ENCODE measurements around the gene LCN9.

LCN9 gene

GRCh38 chr9:135683401-135684034, 20.4 kb downstream of the LCN9 start:
- no peaks in the 10 kb centered on the region for H3K9me3 ChIP-seq (ENCODE audit: insufficient read depth, low read length)
- no peak overlapping the region for H3K27ac ChIP-seq (ENCODE audit: low read length)
- no peaks in the 10 kb centered on the region for H3K79me2 ChIP-seq (ENCODE audit: low read length)
- no peak overlapping the region for H3K9ac ChIP-seq (ENCODE audit: low read length)
- H3K4me3 ChIP-seq (ENCODE audit: low read length): no peak overlapping the region
- H2AFZ ChIP-seq (ENCODE audit: low read depth, low read length): no peak overlapping the region
- no peaks in the 10 kb centered on the region for H4K20me1 ChIP-seq (ENCODE audit: insufficient read depth, low read length)
- no peaks in the 10 kb centered on the region for H3K27me3 ChIP-seq (ENCODE audit: low read depth, low read length)
- TF ChIP-seq, protein P1, sequence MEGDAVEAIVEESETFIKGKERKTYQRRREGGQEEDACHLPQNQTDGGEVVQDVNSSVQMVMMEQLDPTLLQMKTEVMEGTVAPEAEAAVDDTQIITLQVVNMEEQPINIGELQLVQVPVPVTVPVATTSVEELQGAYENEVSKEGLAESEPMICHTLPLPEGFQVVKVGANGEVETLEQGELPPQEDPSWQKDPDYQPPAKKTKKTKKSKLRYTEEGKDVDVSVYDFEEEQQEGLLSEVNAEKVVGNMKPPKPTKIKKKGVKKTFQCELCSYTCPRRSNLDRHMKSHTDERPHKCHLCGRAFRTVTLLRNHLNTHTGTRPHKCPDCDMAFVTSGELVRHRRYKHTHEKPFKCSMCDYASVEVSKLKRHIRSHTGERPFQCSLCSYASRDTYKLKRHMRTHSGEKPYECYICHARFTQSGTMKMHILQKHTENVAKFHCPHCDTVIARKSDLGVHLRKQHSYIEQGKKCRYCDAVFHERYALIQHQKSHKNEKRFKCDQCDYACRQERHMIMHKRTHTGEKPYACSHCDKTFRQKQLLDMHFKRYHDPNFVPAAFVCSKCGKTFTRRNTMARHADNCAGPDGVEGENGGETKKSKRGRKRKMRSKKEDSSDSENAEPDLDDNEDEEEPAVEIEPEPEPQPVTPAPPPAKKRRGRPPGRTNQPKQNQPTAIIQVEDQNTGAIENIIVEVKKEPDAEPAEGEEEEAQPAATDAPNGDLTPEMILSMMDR (IDR thresholded peaks at IDR 0.05; ENCODE audit: low read depth, low read length): no peak
- TF ChIP-seq EZH2phosphoT487 (IDR thresholded peaks at IDR 0.05; ENCODE audit: low read depth): no peak
- no peaks in the 10 kb centered on the region for H3K36me3 ChIP-seq (replicated peaks; ENCODE audit: low read depth, low read length)
- H3K4me1 ChIP-seq (ENCODE audit: low read length): no peaks in the 10 kb centered on the region
- H3K4me2 ChIP-seq (ENCODE audit: low read length): no peak overlapping the region

GRCh38 chr9:135684691-135685090, 21.6 kb downstream of the LCN9 start:
- Histone ChIP-seq H3K4me3 (ENCODE audit: low read length) (no peak overlapping the region), H3K9me3 (ENCODE audit: insufficient read depth, low read length) (no peaks in the 10 kb centered on the region), H2AFZ (ENCODE audit: low read depth, low read length) (no peak overlapping the region), H4K20me1 (ENCODE audit: insufficient read depth, low read length) (no peaks in the 10 kb centered on the region), H3K4me1 (ENCODE audit: low read length) (no peaks in the 10 kb centered on the region), H3K4me2 (ENCODE audit: low read length) (no peak overlapping the region), H3K36me3 (replicated peaks; ENCODE audit: low read depth, low read length) (no peaks in the 10 kb centered on the region), H3K27me3 (ENCODE audit: low read depth, low read length) (no peaks in the 10 kb centered on the region), H3K27ac (ENCODE audit: low read length) (no peak overlapping the region), H3K79me2 (ENCODE audit: low read length) (no peaks in the 10 kb centered on the region), H3K9ac (ENCODE audit: low read length) (no peak overlapping the region)
- TF ChIP-seq, protein P1 (IDR thresholded peaks at IDR 0.05; ENCODE audit: low read depth, low read length): no peak
- TF ChIP-seq EZH2phosphoT487 (IDR thresholded peaks at IDR 0.05; ENCODE audit: low read depth): no peak

DNA sequence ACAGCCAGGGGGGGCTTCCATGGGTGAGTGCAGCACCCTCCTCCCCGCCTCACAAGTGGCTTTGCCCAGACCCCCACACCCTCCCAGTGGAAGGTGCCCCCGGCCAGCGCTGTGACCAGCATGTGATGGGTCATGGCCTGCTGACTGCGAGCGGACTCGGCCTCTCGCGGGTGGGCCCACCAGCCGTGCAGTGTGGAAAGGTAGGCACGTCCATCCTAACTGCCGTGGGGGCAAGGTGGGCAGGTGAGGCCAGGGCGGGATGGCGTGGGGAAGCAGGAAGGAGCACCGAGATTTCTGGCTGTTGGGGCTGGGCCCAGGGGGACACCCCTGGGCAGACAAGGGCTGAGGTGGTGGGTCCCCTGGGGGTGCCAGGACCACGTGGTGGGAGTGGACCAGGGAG, 24.1 kb downstream of the LCN9 start:
- no peak overlapping the region for H3K9ac ChIP-seq (ENCODE audit: low read length)
- no peaks in the 10 kb centered on the region for H4K20me1 ChIP-seq (ENCODE audit: insufficient read depth, low read length)
- H3K4me1 ChIP-seq (ENCODE audit: low read length): no peaks in the 10 kb centered on the region
- no peak overlapping the region for H3K4me2 ChIP-seq (ENCODE audit: low read length)
- no peaks in the 10 kb centered on the region for H3K9me3 ChIP-seq (ENCODE audit: insufficient read depth, low read length)
- H3K79me2 ChIP-seq (ENCODE audit: low read length): no peaks in the 10 kb centered on the region
- TF ChIP-seq EZH2phosphoT487 (IDR thresholded peaks at IDR 0.05; ENCODE audit: low read depth): no peak
- TF ChIP-seq, protein P1 (IDR thresholded peaks at IDR 0.05; ENCODE audit: low read depth, low read length): no peak
- no peak overlapping the region for H2AFZ ChIP-seq (ENCODE audit: low read depth, low read length)
- H3K27ac ChIP-seq (ENCODE audit: low read length): no peak overlapping the region
- no peaks in the 10 kb centered on the region for H3K27me3 ChIP-seq (ENCODE audit: low read depth, low read length)
- no peak overlapping the region for H3K4me3 ChIP-seq (ENCODE audit: low read length)
- no peaks in the 10 kb centered on the region for H3K36me3 ChIP-seq (replicated peaks; ENCODE audit: low read depth, low read length)

GRCh38 chr9:135689011-135689410, 25.9 kb downstream of the LCN9 start:
- TF ChIP-seq, protein P1 (IDR thresholded peaks at IDR 0.05; ENCODE audit: low read depth, low read length): no peak
- TF ChIP-seq EZH2phosphoT487 (IDR thresholded peaks at IDR 0.05; ENCODE audit: low read depth): no peak
- H3K9me3 ChIP-seq (ENCODE audit: insufficient read depth, low read length): no peaks in the 10 kb centered on the region
- no peak overlapping the region for H3K9ac ChIP-seq (ENCODE audit: low read length)
- H3K27ac ChIP-seq (ENCODE audit: low read length): no peak overlapping the region
- H3K27me3 ChIP-seq (ENCODE audit: low read depth, low read length): no peaks in the 10 kb centered on the region
- H3K36me3 ChIP-seq (replicated peaks; ENCODE audit: low read depth, low read length): no peaks in the 10 kb centered on the region
- no peak overlapping the region for H3K4me3 ChIP-seq (ENCODE audit: low read length)
- H2AFZ ChIP-seq (ENCODE audit: low read depth, low read length): no peak overlapping the region
- no peaks in the 10 kb centered on the region for H4K20me1 ChIP-seq (ENCODE audit: insufficient read depth, low read length)
- no peaks in the 10 kb centered on the region for H3K79me2 ChIP-seq (ENCODE audit: low read length)
- no peaks in the 10 kb centered on the region for H3K4me1 ChIP-seq (ENCODE audit: low read length)
- H3K4me2 ChIP-seq (ENCODE audit: low read length): no peak overlapping the region

Data from OCI-LY3 (cell line).